ENCODE measurements around the gene BLVRB. TPM values are rescaled to one million over a fixed set of nuclear protein-coding genes. Genes with fewer than 3 reads are reported as not detected.
"Not testable (repeated sequence)": the region's sequence is repeated elsewhere in the genome, so short reads cannot be mapped to it uniquely, and the experiment has no call there.

BLVRB gene
- total RNA-seq, 2 donors from 2014 or later: 79.8 to 109 TPM

GRCh38 chr19:40458597-40458974 lies 7.0 kb downstream of the BLVRB start:
- no peaks in the 10 kb centered on the region for H3K27me3 ChIP-seq
- TF ChIP-seq POLR2A (IDR thresholded peaks at IDR 0.05) (no peak), CTCF (IDR thresholded peaks at IDR 0.05) (no peak)
- H3K36me3 ChIP-seq (replicated peaks in 1 of 2; ENCODE audit: insufficient read depth in 1 of 2, low read depth in 2 of 2): peaks cover 0 to 2% of the 10 kb centered on the region in 2 donors
- no peaks in the 10 kb centered on the region for H3K9me3 ChIP-seq
- intact Hi-C loops (cut with DNase I): no loop called here
- WGBS, 2 donors: 94 to 100% methylated on average over 2 to 3 of the region's 3 CpGs
- H3K27ac ChIP-seq: no peak overlapping the region
- H3K4me1 ChIP-seq: peaks cover under 1% of the 10 kb centered on the region
- no peak overlapping the region for H3K4me3 ChIP-seq
- ATAC-seq (no peak), DNase-seq (no peak)

- peaks cover 0 to 2% of the 10 kb centered on the region in 2 donors for H3K36me3 ChIP-seq (replicated peaks in 1 of 2; ENCODE audit: insufficient read depth in 1 of 2, low read depth in 2 of 2)
- intact Hi-C loops (cut with DNase I): no loop called here
- no peak for ATAC-seq
- TF ChIP-seq POLR2A (IDR thresholded peaks at IDR 0.05) (no peak), CTCF (IDR thresholded peaks at IDR 0.05) (no peak)
- no peaks in the 10 kb centered on the region for H3K9me3 ChIP-seq
- DNase-seq: no peak
- no peaks in the 10 kb centered on the region for H3K4me1 ChIP-seq
- no peak overlapping the region for H3K4me3 ChIP-seq
- H3K27ac ChIP-seq: no peak overlapping the region
- WGBS, 2 donors: 93 to 95% methylated on average over 9 to 16 of the region's 27 CpGs
- H3K27me3 ChIP-seq: no peaks in the 10 kb centered on the region
These were observed 7.5 kb downstream of the BLVRB start for GRCh38 chr19:40457953-40458596.

GRCh38 chr19:40457048-40457447 lies 8.5 kb downstream of the BLVRB start:
- WGBS, 2 donors: 94 to 96% methylated on average over 5 of the region's 5 CpGs
- TF ChIP-seq POLR2A (IDR thresholded peaks at IDR 0.05) (no peak), CTCF (IDR thresholded peaks at IDR 0.05) (no peak)

GRCh38 chr19:40453943-40454342 lies 11.6 kb downstream of the BLVRB start:
- H3K27me3 ChIP-seq; H3K4me1 ChIP-seq; H3K27ac ChIP-seq; H3K36me3 ChIP-seq (replicated peaks in 1 of 2; ENCODE audit: insufficient read depth in 1 of 2, low read depth in 2 of 2); ATAC-seq; intact Hi-C loops (cut with DNase I); DNase-seq; H3K9me3 ChIP-seq; H3K4me3 ChIP-seq: not testable (repeated sequence)
- WGBS, 2 donors: 85 to 97% methylated on average over 5 to 6 of the region's 6 CpGs

More at GRCh38 chr19:40457048-40457447, 8.5 kb downstream of the BLVRB start:
- Histone ChIP-seq H3K9me3 (no peaks in the 10 kb centered on the region), H3K27ac (no peak overlapping the region), H3K27me3 (no peaks in the 10 kb centered on the region), H3K4me3 (no peak overlapping the region), H3K36me3 (replicated peaks in 1 of 2; ENCODE audit: insufficient read depth in 1 of 2, low read depth in 2 of 2) (peaks cover 0 to 2% of the 10 kb centered on the region in 2 donors), H3K4me1 (no peaks in the 10 kb centered on the region)
- intact Hi-C loops (cut with DNase I): no loop called here
- DNase-seq: no peak
- no peak for ATAC-seq

- peaks cover 0 to 2% of the 10 kb centered on the region in 2 donors for H3K36me3 ChIP-seq (replicated peaks in 1 of 2; ENCODE audit: insufficient read depth in 1 of 2, low read depth in 2 of 2)
- no peak for DNase-seq
- H3K9me3 ChIP-seq: no peaks in the 10 kb centered on the region
- TF ChIP-seq POLR2A (IDR thresholded peaks at IDR 0.05) (no peak), CTCF (IDR thresholded peaks at IDR 0.05) (no peak)
- no peaks in the 10 kb centered on the region for H3K27me3 ChIP-seq
- no peak overlapping the region for H3K4me3 ChIP-seq
- 88 to 92% methylated on average over 5 of the region's 5 CpGs for WGBS, 2 donors
- no peak overlapping the region for H3K27ac ChIP-seq
- H3K4me1 ChIP-seq: no peaks in the 10 kb centered on the region
- ATAC-seq: no peak
- intact Hi-C loops (cut with DNase I): no loop called here
These were observed 12.3 kb downstream of the BLVRB start for GRCh38 chr19:40453151-40453735.
